ENCODE data around the gene KRT13. TPM values are rescaled to one million over a fixed set of nuclear protein-coding genes. Genes with fewer than 3 reads are reported as not detected.

The KRT13 gene
- total and polyA plus RNA-seq, 2 donors (not counting 3 experiments of a cell fraction or from before 2014, with no cell fraction given) = not detected

DNA sequence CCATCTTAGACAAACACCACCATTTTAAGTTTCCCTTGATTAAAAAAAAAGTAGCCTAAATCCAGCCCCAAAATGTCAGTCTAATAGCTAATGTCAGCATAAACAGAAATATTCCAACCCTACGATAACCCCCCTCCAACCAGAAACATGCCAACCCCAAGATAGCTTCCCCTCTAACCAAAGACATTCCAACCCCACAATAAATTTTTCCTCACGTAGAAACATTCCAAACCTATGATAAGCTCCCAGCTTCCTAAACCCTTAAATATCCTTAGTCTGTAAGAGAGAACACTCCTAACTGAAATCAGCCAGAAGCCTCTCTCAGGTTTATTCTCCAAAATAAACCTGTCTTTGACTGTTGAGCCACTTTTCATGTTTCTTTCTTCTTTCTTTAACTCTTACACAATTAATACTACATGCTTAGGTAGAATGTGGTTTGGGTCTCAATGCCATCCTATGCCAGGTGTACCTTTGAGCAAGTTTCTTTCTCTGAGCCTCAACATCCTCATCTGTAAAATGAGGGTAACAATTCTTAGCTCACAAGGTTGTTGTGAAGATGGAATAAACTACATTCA is 54.2 kb downstream of the KRT13 start:
- dilution Hi-C loops (cut with MboI; ENCODE audit: extremely low pct_ligation_motif_present, low sequenced_read_pairs) = no loop called here
- CTCF ChIA-PET = interaction anchor here (1.6 to 4.4 kb wide), 2 partner anchors 12 to 98 kb away, joined by 4 to 22 read pairs; no protein-coding TSS in a partner anchor

More for the DNA sequence above, 54.2 kb downstream of the KRT13 start:
- Histone ChIP-seq H3K9me3 (replicated peaks; ENCODE audit: control insufficient read depth, insufficient read depth, low read length) (no peaks in the 10 kb centered on the region), H3K4me2 (ENCODE audit: insufficient read depth, low read length) (no peak overlapping the region), H3K79me2 (ENCODE audit: control insufficient read depth, insufficient read depth, low read length) (no peaks in the 10 kb centered on the region), H2AFZ (ENCODE audit: low read depth, low read length) (no peak overlapping the region), H3K4me3 (replicated peaks in 1 of 3; ENCODE audit: insufficient read depth in 1 of 3, low read depth in 1 of 3, low read length in 3 of 3) (no peak overlapping the region), H3K27me3 (ENCODE audit: control insufficient read depth in 2 of 2, insufficient read depth in 2 of 2, low read length in 2 of 2) (peaks cover 0 to 5% of the 10 kb centered on the region in 2 experiments), H4K20me1 (replicated peaks; ENCODE audit: control insufficient read depth, extremely low read depth, insufficient read depth, low read length) (no peaks in the 10 kb centered on the region), H3K9me1 (replicated peaks; ENCODE audit: control insufficient read depth, extremely low read depth, insufficient read depth, low read length) (no peaks in the 10 kb centered on the region), H3K9ac (replicated peaks; ENCODE audit: extremely low read depth, insufficient read depth, low read length) (no peak overlapping the region), H3K4me1 (ENCODE audit: control insufficient read depth, extremely low read depth, insufficient read depth, low read length) (no peaks in the 10 kb centered on the region), H3K36me3 (ENCODE audit: control insufficient read depth in 2 of 2, extremely low read depth in 1 of 2, insufficient read depth in 2 of 2, low read length in 2 of 2) (no peaks in the 10 kb centered on the region), H3K27ac (ENCODE audit: insufficient read depth, low read depth, low read length) (no peak overlapping the region)
- FAIRE-seq (no peak), DNase-seq (ENCODE audit: low read depth, low spot score) (no peak)
- intact Hi-C loops (cut with micrococcal nuclease) = no loop called here
- no peak for TF ChIP-seq POLR2AphosphoS5 (IDR thresholded peaks at IDR 0.05; ENCODE audit: insufficient read depth, low read depth, low read length)
- TF ChIP-seq, protein P1, sequence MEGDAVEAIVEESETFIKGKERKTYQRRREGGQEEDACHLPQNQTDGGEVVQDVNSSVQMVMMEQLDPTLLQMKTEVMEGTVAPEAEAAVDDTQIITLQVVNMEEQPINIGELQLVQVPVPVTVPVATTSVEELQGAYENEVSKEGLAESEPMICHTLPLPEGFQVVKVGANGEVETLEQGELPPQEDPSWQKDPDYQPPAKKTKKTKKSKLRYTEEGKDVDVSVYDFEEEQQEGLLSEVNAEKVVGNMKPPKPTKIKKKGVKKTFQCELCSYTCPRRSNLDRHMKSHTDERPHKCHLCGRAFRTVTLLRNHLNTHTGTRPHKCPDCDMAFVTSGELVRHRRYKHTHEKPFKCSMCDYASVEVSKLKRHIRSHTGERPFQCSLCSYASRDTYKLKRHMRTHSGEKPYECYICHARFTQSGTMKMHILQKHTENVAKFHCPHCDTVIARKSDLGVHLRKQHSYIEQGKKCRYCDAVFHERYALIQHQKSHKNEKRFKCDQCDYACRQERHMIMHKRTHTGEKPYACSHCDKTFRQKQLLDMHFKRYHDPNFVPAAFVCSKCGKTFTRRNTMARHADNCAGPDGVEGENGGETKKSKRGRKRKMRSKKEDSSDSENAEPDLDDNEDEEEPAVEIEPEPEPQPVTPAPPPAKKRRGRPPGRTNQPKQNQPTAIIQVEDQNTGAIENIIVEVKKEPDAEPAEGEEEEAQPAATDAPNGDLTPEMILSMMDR (IDR thresholded peaks at IDR 0.05; ENCODE audit: extremely low read depth in 1 of 2, insufficient read depth in 1 of 2, low read depth in 1 of 2, low read length in 2 of 2) = no peak
- BruUV-seq (replicated peaks) = no TSS peak
- POLR2A ChIA-PET = no interaction called here

Small RNA genes within 50 kb of the gene (microRNA-seq; reads per million reads assigned to microRNA genes)
- not detected for gene MIR6510 (ENCODE audit: borderline number of aligned reads, borderline replicate concordance)

Small RNA genes within 50 kb of the gene (small RNA-seq; reads per million reads assigned to genes)
- not detected for gene RNU2-32P (ENCODE audit: insufficient read depth, insufficient read length, low read depth, low replicate concordance)

Other genes starting within 250 kb of the KRT13 start
- not detected in 2 replicates for gene KRTAP9-6, start 240.2 kb downstream of the KRT13 start, total RNA-seq
- not detected in 2 replicates for gene KRTAP9-6, start 240.2 kb downstream of the KRT13 start, polyA plus RNA-seq
- not detected in 2 replicates for gene KRTAP9-7, start 229.9 kb downstream of the KRT13 start, total RNA-seq
- not detected in 2 replicates for gene KRTAP9-7, start 229.9 kb downstream of the KRT13 start, polyA plus RNA-seq
- not detected in 2 replicates for gene KRTAP29-1, start 202.8 kb downstream of the KRT13 start, total RNA-seq
- gene KRTAP29-1, start 202.8 kb downstream of the KRT13 start, polyA plus RNA-seq = not detected in 2 replicates
- gene KRTAP16-1, start 196.3 kb downstream of the KRT13 start, total RNA-seq = not detected in 2 replicates
- gene KRTAP16-1, start 196.3 kb downstream of the KRT13 start, polyA plus RNA-seq = not detected in 2 replicates
- not detected in 2 replicates for gene KRTAP17-1, start 189.9 kb downstream of the KRT13 start, total RNA-seq
- not detected in 2 replicates for gene KRTAP17-1, start 189.9 kb downstream of the KRT13 start, polyA plus RNA-seq
- gene KRT33A, start 154.8 kb downstream of the KRT13 start, total RNA-seq = not detected in 2 replicates
- gene KRT33A, start 154.8 kb downstream of the KRT13 start, polyA plus RNA-seq = not detected in 2 replicates
- not detected in 2 replicates for gene KRT33B, start 135.8 kb downstream of the KRT13 start, total RNA-seq
- gene KRT33B, start 135.8 kb downstream of the KRT13 start, polyA plus RNA-seq = not detected in 2 replicates
- not detected in 2 replicates for gene KRT34, start 123.3 kb downstream of the KRT13 start, total RNA-seq
- gene KRT34, start 123.3 kb downstream of the KRT13 start, polyA plus RNA-seq = not detected in 2 replicates
- not detected in 2 replicates for gene KRT31, start 108.0 kb downstream of the KRT13 start, total RNA-seq
- not detected in 2 replicates for gene KRT31, start 108.0 kb downstream of the KRT13 start, polyA plus RNA-seq
- gene KRT37, start 81.0 kb downstream of the KRT13 start, total RNA-seq = not detected in 2 replicates
- not detected in 2 replicates for gene KRT37, start 81.0 kb downstream of the KRT13 start, polyA plus RNA-seq
- not detected in 2 replicates for gene KRT38, start 64.6 kb downstream of the KRT13 start, total RNA-seq
- gene KRT38, start 64.6 kb downstream of the KRT13 start, polyA plus RNA-seq = not detected in 2 replicates
- not detected in 2 replicates for gene KRT32, start 38.2 kb downstream of the KRT13 start, total RNA-seq
- not detected in 2 replicates for gene KRT32, start 38.2 kb downstream of the KRT13 start, polyA plus RNA-seq
- gene KRT35, start 24.5 kb downstream of the KRT13 start, total RNA-seq = not detected in 2 replicates
- 0.08 TPM in 1 of 2 replicates, not detected in the other for gene KRT35, start 24.5 kb downstream of the KRT13 start, polyA plus RNA-seq
- not detected in 2 replicates for gene KRT36, start 15.7 kb downstream of the KRT13 start, total RNA-seq
- 0.04 and 0.11 TPM in 2 replicates for gene KRT36, start 15.7 kb downstream of the KRT13 start, polyA plus RNA-seq
- gene KRT15, start 13.3 kb upstream of the KRT13 start, total RNA-seq = 2.8 TPM in 2 replicates
- gene KRT15, start 13.3 kb upstream of the KRT13 start, polyA plus RNA-seq = 0.68 and 0.83 TPM in 2 replicates
- 14.9 and 23.3 TPM in 2 replicates for gene KRT19, start 22.7 kb upstream of the KRT13 start, total RNA-seq
- 12.9 and 20.1 TPM in 2 replicates for gene KRT19, start 22.7 kb upstream of the KRT13 start, polyA plus RNA-seq
- not detected in 2 replicates for gene KRT9, start 66.4 kb upstream of the KRT13 start, total RNA-seq
- gene KRT9, start 66.4 kb upstream of the KRT13 start, polyA plus RNA-seq = not detected in 2 replicates
- gene KRT14, start 81.3 kb upstream of the KRT13 start, total RNA-seq = 0.18 and 0.66 TPM in 2 replicates
- 0.11 and 0.12 TPM in 2 replicates for gene KRT14, start 81.3 kb upstream of the KRT13 start, polyA plus RNA-seq
- not detected in 2 replicates for gene KRT16, start 107.2 kb upstream of the KRT13 start, total RNA-seq
- gene KRT16, start 107.2 kb upstream of the KRT13 start, polyA plus RNA-seq = not detected in 2 replicates
- gene KRT17, start 119.0 kb upstream of the KRT13 start, total RNA-seq = 0.55 and 1.6 TPM in 2 replicates
- gene KRT17, start 119.0 kb upstream of the KRT13 start, polyA plus RNA-seq = 0.83 and 0.96 TPM in 2 replicates
- gene EIF1, start 183.3 kb upstream of the KRT13 start, total RNA-seq = 814 and 839 TPM in 2 replicates
- gene EIF1, start 183.3 kb upstream of the KRT13 start, polyA plus RNA-seq = 145 and 168 TPM in 2 replicates
- not detected in 2 replicates for gene GAST, start 206.7 kb upstream of the KRT13 start, total RNA-seq
- not detected in 2 replicates for gene GAST, start 206.7 kb upstream of the KRT13 start, polyA plus RNA-seq
- gene HAP1, start 229.0 kb upstream of the KRT13 start, total RNA-seq = 0.23 and 0.24 TPM in 2 replicates
- 0.07 and 0.11 TPM in 2 replicates for gene HAP1, start 229.0 kb upstream of the KRT13 start, polyA plus RNA-seq